Neural cell (in vitro differentiated cells): Measurements from ENCODE around the gene JHY. TPM values are rescaled to one million over a fixed set of nuclear protein-coding genes. Genes with fewer than 3 reads are reported as not detected.

Experiments
- H2AFZ ChIP-seq: fragments of 200-600, 300-800 bp; sonication (generic), shearing (Covaris generic); 2 replicates; pipeline ENCODE4 v1.6.0; 2014; ENCODE audit warnings: low read depth, mild to moderate bottlenecking, antibody characterized with exemption, low read length, moderate library complexity
- H3F3A ChIP-seq: fragments of 200-600 bp; shearing (Covaris generic); 2 replicates; pipeline ENCODE4 v1.6.1; 2016; ENCODE audit warnings: mild to moderate bottlenecking, moderate library complexity, mixed read lengths, antibody characterized with exemption, low read length; ENCODE audit not compliant: insufficient read depth, poor library complexity, severe bottlenecking
- H3K27ac ChIP-seq: fragments of 200-600, 300-800 bp; sonication (generic), shearing (Covaris generic); 2 replicates; pipeline ENCODE4 v1.5.1; 2014; ENCODE audit warnings: mild to moderate bottlenecking, low read length, moderate library complexity
- H3K27me3 ChIP-seq: fragments of 300-800, 200-600 bp; sonication (generic), shearing (Covaris generic); 2 replicates; pipeline ENCODE4 v1.6.0; 2014; ENCODE audit warnings: mild to moderate bottlenecking, low read depth, low read length, moderate library complexity; ENCODE audit not compliant: insufficient read depth
- H3K36me3 ChIP-seq: fragments of 300-800, 200-600 bp; sonication (generic), shearing (Covaris generic); 2 replicates; pipeline ENCODE4 v1.5.1; 2014; ENCODE audit warnings: mild to moderate bottlenecking, antibody characterized with exemption, low read length, moderate library complexity; ENCODE audit not compliant: insufficient read depth
- H3K4me2 ChIP-seq: fragments of 300-800, 200-600 bp; sonication (generic), shearing (Covaris generic); 2 replicates; pipeline ENCODE4 v1.6.0; 2014; ENCODE audit warnings: mild to moderate bottlenecking, low read length
- H3K4me3 ChIP-seq: fragments of 300-800, 200-600 bp; sonication (generic), shearing (Covaris generic); 2 replicates; pipeline ENCODE4 v1.5.1; 2014; ENCODE audit warnings: mild to moderate bottlenecking, low read length, moderate library complexity
- H3K79me2 ChIP-seq: fragments of 200-600 bp; shearing (Covaris generic); replicated peaks from 2 replicates; pipeline ENCODE4 v1.6.0; 2014; ENCODE audit warnings: mild to moderate bottlenecking, low read length, moderate library complexity; ENCODE audit not compliant: insufficient read depth
- H3K9ac ChIP-seq: fragments of 300-800, 200-600 bp; sonication (generic), shearing (Covaris generic); 2 replicates; pipeline ENCODE4 v1.6.1; 2016; ENCODE audit warnings: mild to moderate bottlenecking, low read length, mixed read lengths
- H3K9me2 ChIP-seq: fragments of 200-600 bp; shearing (Covaris generic); 2 replicates; pipeline ENCODE4 v1.6.1; 2016; ENCODE audit warnings: mild to moderate bottlenecking, low read length, mixed read lengths; ENCODE audit not compliant: insufficient read depth
- H3K9me3 ChIP-seq: fragments of 200-600, 300-800 bp; sonication (generic), shearing (Covaris generic); 2 replicates; pipeline ENCODE4 v1.6.1; 2016; ENCODE audit warnings: mild to moderate bottlenecking, mixed run types, low read length, moderate library complexity, mixed read lengths
- H4K20me1 ChIP-seq: fragments of 200-600 bp; shearing (Covaris generic); 2 replicates; pipeline ENCODE4 v1.6.1; 2016; ENCODE audit warnings: mild to moderate bottlenecking, mixed run types; ENCODE audit not compliant: insufficient read depth
- CTCF ChIP-seq: fragments of 450-650 bp; IDR thresholded peaks from 2 replicates; pipeline ENCODE4 v1.5.1; 2014; ENCODE audit warnings: antibody characterized with exemption, mild to moderate bottlenecking, moderate library complexity; ENCODE audit not compliant: poor library complexity, severe bottlenecking
- EP300 ChIP-seq: fragments of 450-650 bp; conservative IDR thresholded peaks from 2 replicates; pipeline ENCODE4 v1.6.1; 2014; ENCODE audit warnings: antibody characterized with exemption, mild to moderate bottlenecking, moderate library complexity; ENCODE audit not compliant: poor library complexity, severe bottlenecking
- EZH2 ChIP-seq: fragments of 200-600, 300-800 bp; shearing (Covaris generic), sonication (generic); IDR thresholded peaks from 2 replicates; pipeline ENCODE4 v1.6.1; 2014; ENCODE audit warnings: antibody characterized with exemption, low read length, borderline replicate concordance, mild to moderate bottlenecking; ENCODE audit not compliant: insufficient read depth, poor library complexity, severe bottlenecking
- MXI1 ChIP-seq: fragments of 450-650 bp; conservative IDR thresholded peaks from 2 replicates; pipeline ENCODE4 v1.6.1; 2014; ENCODE audit warnings: antibody characterized with exemption, mild to moderate bottlenecking; ENCODE audit not compliant: poor library complexity, severe bottlenecking
- POLR2AphosphoS5 ChIP-seq: IDR thresholded peaks from 2 replicates; pipeline ENCODE4 v1.6.1; 2012
- RAD21 ChIP-seq: fragments of 450-650 bp; conservative IDR thresholded peaks from 2 replicates; pipeline ENCODE4 v1.6.1; 2014; ENCODE audit warnings: antibody characterized with exemption, mild to moderate bottlenecking, moderate library complexity
- SMC3 ChIP-seq: fragments of 450-650 bp; conservative IDR thresholded peaks from 2 replicates; pipeline ENCODE4 v1.6.1; 2014; ENCODE audit warnings: antibody characterized with exemption, mild to moderate bottlenecking, moderate library complexity; ENCODE audit not compliant: poor library complexity
- TAF1 ChIP-seq: IDR thresholded peaks from 2 replicates; pipeline ENCODE4 v1.6.1; 2012; ENCODE audit warnings: low read depth
- polyA plus RNA-seq: library from polyadenylated mRNA; depleted of rRNA; stranded (reverse); fragments of >200 nt; gene quantifications from 2 replicates; pipeline ENCODE4 v1.2.3, GENCODE V29; 2014
- TF ChIP-seq, protein P1 (sequence below): IDR thresholded peaks from 2 replicates; pipeline ENCODE4 v1.6.1; 2012; ENCODE audit warnings: borderline replicate concordance

The JHY gene
- polyA plus RNA-seq, 1 donor from 2014 or later = 0.37 TPM

DNA sequence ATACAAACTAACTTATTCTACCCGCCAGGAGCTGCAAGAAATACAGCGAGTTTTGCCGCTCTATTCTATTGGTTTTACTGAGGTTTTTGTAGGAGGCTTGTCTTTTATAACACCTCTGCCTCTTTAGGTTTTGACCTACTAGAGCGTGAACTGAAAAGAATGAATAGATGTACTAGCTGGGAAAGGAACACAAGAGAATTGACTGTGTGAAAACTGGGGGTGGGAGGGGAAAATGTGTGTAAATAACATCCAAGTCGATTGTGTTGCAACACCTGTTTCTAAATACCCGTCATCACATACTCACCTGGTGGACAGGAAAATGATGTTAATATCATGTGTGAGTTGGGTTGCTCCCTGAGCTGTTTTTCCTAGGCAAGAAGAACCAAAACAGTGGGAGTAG, 12.9 kb upstream of the JHY start:
- no peaks in the 10 kb centered on the region for H4K20me1 ChIP-seq
- no peaks in the 10 kb centered on the region for H3K27me3 ChIP-seq
- no peak overlapping the region for H3K27ac ChIP-seq
- H3K36me3 ChIP-seq = no peaks in the 10 kb centered on the region
- H3F3A ChIP-seq = no peaks in the 10 kb centered on the region
- H2AFZ ChIP-seq = no peak overlapping the region
- H3K9me2 ChIP-seq = no peaks in the 10 kb centered on the region
- H3K9me3 ChIP-seq = no peaks in the 10 kb centered on the region
- TF ChIP-seq CTCF (no peak), EP300 (no peak), SMC3 (no peak), POLR2AphosphoS5 (no peak)
- H3K4me3 ChIP-seq = no peak overlapping the region
- no peak overlapping the region for H3K9ac ChIP-seq
- no peak overlapping the region for H3K4me2 ChIP-seq
- no peaks in the 10 kb centered on the region for H3K79me2 ChIP-seq

GRCh38 chr11:122871302-122871701, 11.3 kb upstream of the JHY start:
- Histone ChIP-seq H3K79me2 (no peaks in the 10 kb centered on the region), H3K36me3 (no peaks in the 10 kb centered on the region), H3K9ac (no peak overlapping the region), H3K9me2 (no peaks in the 10 kb centered on the region), H3K27me3 (no peaks in the 10 kb centered on the region), H3F3A (no peaks in the 10 kb centered on the region), H4K20me1 (no peaks in the 10 kb centered on the region), H3K4me3 (no peak overlapping the region), H2AFZ (no peak overlapping the region), H3K27ac (no peak overlapping the region), H3K4me2 (no peak overlapping the region), H3K9me3 (no peaks in the 10 kb centered on the region)
- TF ChIP-seq EZH2 (no peak), EP300 (no peak), POLR2AphosphoS5 (no peak), TAF1 (no peak), CTCF (no peak), RAD21 (no peak), MXI1 (no peak), SMC3 (no peak)
- TF ChIP-seq, protein P1, sequence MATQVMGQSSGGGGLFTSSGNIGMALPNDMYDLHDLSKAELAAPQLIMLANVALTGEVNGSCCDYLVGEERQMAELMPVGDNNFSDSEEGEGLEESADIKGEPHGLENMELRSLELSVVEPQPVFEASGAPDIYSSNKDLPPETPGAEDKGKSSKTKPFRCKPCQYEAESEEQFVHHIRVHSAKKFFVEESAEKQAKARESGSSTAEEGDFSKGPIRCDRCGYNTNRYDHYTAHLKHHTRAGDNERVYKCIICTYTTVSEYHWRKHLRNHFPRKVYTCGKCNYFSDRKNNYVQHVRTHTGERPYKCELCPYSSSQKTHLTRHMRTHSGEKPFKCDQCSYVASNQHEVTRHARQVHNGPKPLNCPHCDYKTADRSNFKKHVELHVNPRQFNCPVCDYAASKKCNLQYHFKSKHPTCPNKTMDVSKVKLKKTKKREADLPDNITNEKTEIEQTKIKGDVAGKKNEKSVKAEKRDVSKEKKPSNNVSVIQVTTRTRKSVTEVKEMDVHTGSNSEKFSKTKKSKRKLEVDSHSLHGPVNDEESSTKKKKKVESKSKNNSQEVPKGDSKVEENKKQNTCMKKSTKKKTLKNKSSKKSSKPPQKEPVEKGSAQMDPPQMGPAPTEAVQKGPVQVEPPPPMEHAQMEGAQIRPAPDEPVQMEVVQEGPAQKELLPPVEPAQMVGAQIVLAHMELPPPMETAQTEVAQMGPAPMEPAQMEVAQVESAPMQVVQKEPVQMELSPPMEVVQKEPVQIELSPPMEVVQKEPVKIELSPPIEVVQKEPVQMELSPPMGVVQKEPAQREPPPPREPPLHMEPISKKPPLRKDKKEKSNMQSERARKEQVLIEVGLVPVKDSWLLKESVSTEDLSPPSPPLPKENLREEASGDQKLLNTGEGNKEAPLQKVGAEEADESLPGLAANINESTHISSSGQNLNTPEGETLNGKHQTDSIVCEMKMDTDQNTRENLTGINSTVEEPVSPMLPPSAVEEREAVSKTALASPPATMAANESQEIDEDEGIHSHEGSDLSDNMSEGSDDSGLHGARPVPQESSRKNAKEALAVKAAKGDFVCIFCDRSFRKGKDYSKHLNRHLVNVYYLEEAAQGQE = no peak
